ENCODE measurements around the gene SIPA1L3. TPM values are rescaled to one million over a fixed set of nuclear protein-coding genes. Genes with fewer than 3 reads are reported as not detected.

Gene SIPA1L3
- total RNA-seq, 2 donors from 2014 or later, result 13.2 to 13.9 TPM

- no peak for DNase-seq (ENCODE audit: low spot score)
Measured at GRCh38 chr19:38207543-38207942, 300.5 kb downstream of the SIPA1L3 start.

GRCh38 chr19:38208571-38208970, 301.6 kb downstream of the SIPA1L3 start:
- intact Hi-C loops (cut with DNase I), result no loop called here
- DNase-seq (ENCODE audit: low spot score), result no peak

More at GRCh38 chr19:38207543-38207942, 300.5 kb downstream of the SIPA1L3 start:
- intact Hi-C loops (cut with DNase I), result no loop called here

- intact Hi-C loops (cut with DNase I), result no loop called here
- no peak for DNase-seq (ENCODE audit: low spot score)
Measured at GRCh38 chr19:38209152-38209551, 302.1 kb downstream of the SIPA1L3 start.

- DNase-seq (ENCODE audit: low spot score), result peak; percentile 89
- intact Hi-C loops (cut with DNase I), result loop anchor here in 1 of 2 donors (10.0 kb wide), 1 partner anchor 315 kb away; no protein-coding TSS in a partner anchor
Measured at GRCh38 chr19:38209671-38210457, 302.9 kb downstream of the SIPA1L3 start.

- intact Hi-C loops (cut with DNase I), result loop anchor here in 1 of 2 donors (10.0 kb wide), 1 partner anchor 316 kb away; no protein-coding TSS in a partner anchor
Measured at GRCh38 chr19:38210458-38210987, 303.5 kb downstream of the SIPA1L3 start.

GRCh38 chr19:38211151-38211591, 304.2 kb downstream of the SIPA1L3 start:
- intact Hi-C loops (cut with DNase I), result loop anchor here in 1 of 2 donors (10.0 kb wide), 1 partner anchor 316 kb away; no protein-coding TSS in a partner anchor
- DNase-seq (ENCODE audit: low spot score), result no peak

More at GRCh38 chr19:38210458-38210987, 303.5 kb downstream of the SIPA1L3 start:
- DNase-seq (ENCODE audit: low spot score), result no peak

GRCh38 chr19:38211766-38212165, 304.8 kb downstream of the SIPA1L3 start:
- intact Hi-C loops (cut with DNase I), result loop anchor here in 1 of 2 donors (10.0 kb wide), 1 partner anchor 317 kb away; no protein-coding TSS in a partner anchor
- DNase-seq (ENCODE audit: low spot score), result no peak

- intact Hi-C loops (cut with DNase I), result loop anchor here in 1 of 2 donors (10.0 kb wide), 1 partner anchor 319 kb away; no protein-coding TSS in a partner anchor
- no peak for DNase-seq (ENCODE audit: low spot score)
Measured at GRCh38 chr19:38213469-38213868, 306.5 kb downstream of the SIPA1L3 start.

GRCh38 chr19:38213911-38214625, 307.1 kb downstream of the SIPA1L3 start:
- no peak for DNase-seq (ENCODE audit: low spot score)
- intact Hi-C loops (cut with DNase I), result loop anchor here in 1 of 2 donors (10.0 kb wide), 1 partner anchor 319 kb away; no protein-coding TSS in a partner anchor

- DNase-seq (ENCODE audit: low spot score), result no peak
- intact Hi-C loops (cut with DNase I), result loop anchor here in 1 of 2 donors (10.0 kb wide), 1 partner anchor 322 kb away; no protein-coding TSS in a partner anchor
Measured at GRCh38 chr19:38216785-38217641, 310.0 kb downstream of the SIPA1L3 start.

- intact Hi-C loops (cut with DNase I), result loop anchor here in 1 of 2 donors (10.0 kb wide), 1 partner anchor 323 kb away; no protein-coding TSS in a partner anchor
- no peak for DNase-seq (ENCODE audit: low spot score)
Measured at GRCh38 chr19:38218204-38218603, 311.2 kb downstream of the SIPA1L3 start.

GRCh38 chr19:38219221-38219620, 312.2 kb downstream of the SIPA1L3 start:
- no peak for DNase-seq (ENCODE audit: low spot score)
- intact Hi-C loops (cut with DNase I), result loop anchor here in 1 of 2 donors (10.0 kb wide), 1 partner anchor 324 kb away; no protein-coding TSS in a partner anchor

- DNase-seq (ENCODE audit: low spot score), result no peak
- intact Hi-C loops (cut with DNase I), result loop anchor here in 1 of 2 donors (10.0 kb wide), 1 partner anchor 307 kb away; no protein-coding TSS in a partner anchor
Measured at GRCh38 chr19:38221421-38221820, 314.4 kb downstream of the SIPA1L3 start.

- no peak for DNase-seq (ENCODE audit: low spot score)
- intact Hi-C loops (cut with DNase I), result loop anchor here in 1 of 2 donors (10.0 kb wide), 1 partner anchor 307 kb away; no protein-coding TSS in a partner anchor
Measured at GRCh38 chr19:38221919-38222830, 315.2 kb downstream of the SIPA1L3 start.

GRCh38 chr19:38223119-38223523, 316.1 kb downstream of the SIPA1L3 start:
- intact Hi-C loops (cut with DNase I), result loop anchor here in 1 of 2 donors (10.0 kb wide), 1 partner anchor 308 kb away; no protein-coding TSS in a partner anchor
- DNase-seq (ENCODE audit: low spot score), result no peak

GRCh38 chr19:38223617-38224013, 316.6 kb downstream of the SIPA1L3 start:
- no peak for DNase-seq (ENCODE audit: low spot score)
- intact Hi-C loops (cut with DNase I), result loop anchor here in 1 of 2 donors (10.0 kb wide), 1 partner anchor 309 kb away; no protein-coding TSS in a partner anchor
